ENCODE data around the gene ARHGAP24. TPM values are rescaled to one million over a fixed set of nuclear protein-coding genes. Genes with fewer than 3 reads are reported as not detected.

Gene ARHGAP24
- total RNA-seq, 4 donors from 2014 or later: 12.1 to 60.8 (median 18.9) TPM

- no peak for DNase-seq
- Histone ChIP-seq H3K4me1 (no peaks in the 10 kb centered on the region), H3K27ac (no peak overlapping the region), H3K4me3 (no peak overlapping the region), H3K9me3 (no peaks in the 10 kb centered on the region), H3K27me3 (no peaks in the 10 kb centered on the region), H3K36me3 (no peaks in the 10 kb centered on the region)
- intact Hi-C loops (cut with DNase I; ENCODE audit: low total_unique reads): no loop called here
- TF ChIP-seq POLR2A (IDR thresholded peaks at IDR 0.05) (no peak), CTCF (IDR thresholded peaks at IDR 0.05) (no peak)
Observed at GRCh38 chr4:85873566-85873965, 398.6 kb downstream of the ARHGAP24 start.

- H3K4me1 ChIP-seq: no peaks in the 10 kb centered on the region
- no peak overlapping the region for H3K27ac ChIP-seq
- no peak for TF ChIP-seq CTCF (IDR thresholded peaks at IDR 0.05)
- TF ChIP-seq POLR2A (IDR thresholded peaks at IDR 0.05): no peak
Observed at GRCh38 chr4:85879518-85879917, 404.6 kb downstream of the ARHGAP24 start.

GRCh38 chr4:85883180-85883579, 408.2 kb downstream of the ARHGAP24 start:
- Histone ChIP-seq H3K27ac (no peak overlapping the region), H3K4me1 (no peaks in the 10 kb centered on the region), H3K36me3 (no peaks in the 10 kb centered on the region), H3K9me3 (no peaks in the 10 kb centered on the region), H3K27me3 (no peaks in the 10 kb centered on the region), H3K4me3 (no peak overlapping the region)
- no peak for DNase-seq
- intact Hi-C loops (cut with DNase I; ENCODE audit: low total_unique reads): no loop called here
- no peak for TF ChIP-seq CTCF (IDR thresholded peaks at IDR 0.05)

More at GRCh38 chr4:85879518-85879917, 404.6 kb downstream of the ARHGAP24 start:
- Histone ChIP-seq H3K4me3 (no peak overlapping the region), H3K27me3 (no peaks in the 10 kb centered on the region), H3K36me3 (no peaks in the 10 kb centered on the region), H3K9me3 (no peaks in the 10 kb centered on the region)
- no peak for DNase-seq
- intact Hi-C loops (cut with DNase I; ENCODE audit: low total_unique reads): no loop called here

- DNase-seq: no peak
- TF ChIP-seq POLR2A (IDR thresholded peaks at IDR 0.05) (no peak), CTCF (IDR thresholded peaks at IDR 0.05) (no peak)
- Histone ChIP-seq H3K27ac (no peak overlapping the region), H3K36me3 (no peaks in the 10 kb centered on the region), H3K4me1 (no peaks in the 10 kb centered on the region), H3K4me3 (no peak overlapping the region), H3K9me3 (no peaks in the 10 kb centered on the region), H3K27me3 (no peaks in the 10 kb centered on the region)
- intact Hi-C loops (cut with DNase I; ENCODE audit: low total_unique reads): no loop called here
Observed at GRCh38 chr4:85884251-85884650, 409.3 kb downstream of the ARHGAP24 start.

GRCh38 chr4:85886665-85887064, 411.7 kb downstream of the ARHGAP24 start:
- Histone ChIP-seq H3K4me3 (no peak overlapping the region), H3K4me1 (no peaks in the 10 kb centered on the region), H3K9me3 (no peaks in the 10 kb centered on the region), H3K27me3 (no peaks in the 10 kb centered on the region), H3K27ac (no peak overlapping the region), H3K36me3 (no peaks in the 10 kb centered on the region)
- TF ChIP-seq POLR2A (IDR thresholded peaks at IDR 0.05) (no peak), CTCF (IDR thresholded peaks at IDR 0.05) (no peak)
- no peak for DNase-seq
- intact Hi-C loops (cut with DNase I; ENCODE audit: low total_unique reads): no loop called here
